ENCODE data around the gene CDH4. TPM values are rescaled to one million over a fixed set of nuclear protein-coding genes. Genes with fewer than 3 reads are reported as not detected.

CDH4 gene
- total and polyA plus RNA-seq, 2 of the 8 experiments (the other 6 are each of a cell fraction or from before 2014, with no cell fraction given) = 4.3 to 7.9 TPM

- TF ChIP-seq RAD21 (IDR thresholded peaks at IDR 0.05 in 1 of 2, conservative IDR thresholded peaks at IDR 0.05 in 1 of 2; ENCODE audit: low read depth in 2 of 2, low read length in 2 of 2) = no peak
- no peak for TF ChIP-seq HDAC6 (IDR thresholded peaks at IDR 0.05; ENCODE audit: low read depth, low read length)
- no peak for TF ChIP-seq BRCA1 (IDR thresholded peaks at IDR 0.05; ENCODE audit: low read depth, low read length)
- TF ChIP-seq ATF3 (IDR thresholded peaks at IDR 0.05; ENCODE audit: insufficient read depth, low read depth, low read length) = no peak
- no peak for TF ChIP-seq GTF2F1 (IDR thresholded peaks at IDR 0.05; ENCODE audit: borderline replicate concordance, low read depth, low read length)
- TF ChIP-seq JUND (IDR thresholded peaks at IDR 0.05; ENCODE audit: low read length) = no peak
- no peak for TF ChIP-seq BCL11A (IDR thresholded peaks at IDR 0.05; ENCODE audit: low read depth in 2 of 2, low read length in 2 of 2)
- TF ChIP-seq POU5F1 (IDR thresholded peaks at IDR 0.05; ENCODE audit: low read depth, low read length) = no peak
- TF ChIP-seq SIX5 (IDR thresholded peaks at IDR 0.05; ENCODE audit: low read depth, low read length) = no peak
- no peak for TF ChIP-seq NRF1 (IDR thresholded peaks at IDR 0.05; ENCODE audit: low read depth, low read length)
Measured at GRCh38 chr20:61684583-61685235, 432.6 kb downstream of the CDH4 start (continued).

All from H1 (cell line).